Right atrium auricular region (tissue), 2 donors: Measurements from ENCODE around the gene MAPK10. TPM values are rescaled to one million over a fixed set of nuclear protein-coding genes. Genes with fewer than 3 reads are reported as not detected.

Experiments used
- DNase-seq: peaks from one replicate; pipeline ENCODE4 v3.0.0-alpha.2; 2019; ENCODE audit warnings: low spot score
- H3K27ac ChIP-seq, 2 donors: fragments of 200-600 bp; sonication (generic); 1 replicate in 1 of 2; 2 replicates in 1 of 2; pipeline ENCODE4 v1.5.1; 2016 to 2019
- H3K27me3 ChIP-seq, 2 donors: fragments of 200-600 bp; sonication (generic); one replicate each; pipeline versions ENCODE4 v1.5.1 to v1.6.0; 2017 to 2019
- H3K36me3 ChIP-seq: fragments of 200-600 bp; sonication (generic); one replicate; pipeline ENCODE4 v1.5.1; 2016
- H3K4me1 ChIP-seq, 2 donors: fragments of 200-600 bp; sonication (generic); one replicate each; pipeline versions ENCODE4 v1.5.1 to v1.6.0; 2017 to 2019
- H3K4me3 ChIP-seq, 2 donors: fragments of 200-600 bp; sonication (generic); 1 replicate in 1 of 2; 2 replicates in 1 of 2; pipeline ENCODE4 v1.5.1; 2017 to 2019; ENCODE audit warnings: mild to moderate bottlenecking in 1 of 2, moderate library complexity in 1 of 2
- H3K9me3 ChIP-seq, 2 donors: fragments of 200-600 bp; sonication (generic); one replicate each; pipeline ENCODE4 v1.5.1; 2019
- total RNA-seq, 2 donors: library from RNA; depleted of rRNA; stranded (reverse); fragments of >200 nt; gene quantifications; one replicate each; pipeline ENCODE4 v1.1.0, GENCODE V29; 2016
- TF ChIP-seq, protein P1 (sequence below), 2 donors: fragments of 200-600 bp; sonication (generic); IDR thresholded peaks; one replicate each; pipeline ENCODE4 v1.5.1; 2019; ENCODE audit warnings: antibody characterized with exemption in 2 of 2

The MAPK10 gene
- total RNA-seq, 2 donors from 2014 or later: 2.6 to 3.1 TPM

DNA sequence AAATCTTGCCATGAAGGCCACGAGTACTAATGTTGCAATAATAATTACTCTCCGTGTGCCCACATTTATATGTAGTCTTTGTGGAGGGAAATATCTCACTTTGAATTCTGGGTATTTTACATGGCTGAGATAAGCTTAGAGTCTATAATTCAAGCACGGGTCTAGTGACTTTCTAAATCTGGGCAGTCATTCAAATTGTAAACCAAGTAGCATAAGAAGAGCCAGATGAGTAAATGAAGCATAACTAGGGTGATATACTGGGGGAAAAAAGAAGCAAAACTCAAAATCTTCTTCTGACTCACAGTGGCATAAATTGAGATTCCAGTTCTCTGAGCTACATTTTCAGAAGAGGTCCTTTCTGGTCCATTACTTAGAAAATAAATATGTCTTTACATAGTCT lies 53.0 kb downstream of the MAPK10 start:
- H3K36me3 ChIP-seq: no peaks in the 10 kb centered on the region
- H3K27me3 ChIP-seq: no peaks in the 10 kb centered on the region
- DNase-seq: no peak
- H3K9me3 ChIP-seq: no peaks in the 10 kb centered on the region
- no peaks in the 10 kb centered on the region for H3K4me1 ChIP-seq
- TF ChIP-seq, protein P1, sequence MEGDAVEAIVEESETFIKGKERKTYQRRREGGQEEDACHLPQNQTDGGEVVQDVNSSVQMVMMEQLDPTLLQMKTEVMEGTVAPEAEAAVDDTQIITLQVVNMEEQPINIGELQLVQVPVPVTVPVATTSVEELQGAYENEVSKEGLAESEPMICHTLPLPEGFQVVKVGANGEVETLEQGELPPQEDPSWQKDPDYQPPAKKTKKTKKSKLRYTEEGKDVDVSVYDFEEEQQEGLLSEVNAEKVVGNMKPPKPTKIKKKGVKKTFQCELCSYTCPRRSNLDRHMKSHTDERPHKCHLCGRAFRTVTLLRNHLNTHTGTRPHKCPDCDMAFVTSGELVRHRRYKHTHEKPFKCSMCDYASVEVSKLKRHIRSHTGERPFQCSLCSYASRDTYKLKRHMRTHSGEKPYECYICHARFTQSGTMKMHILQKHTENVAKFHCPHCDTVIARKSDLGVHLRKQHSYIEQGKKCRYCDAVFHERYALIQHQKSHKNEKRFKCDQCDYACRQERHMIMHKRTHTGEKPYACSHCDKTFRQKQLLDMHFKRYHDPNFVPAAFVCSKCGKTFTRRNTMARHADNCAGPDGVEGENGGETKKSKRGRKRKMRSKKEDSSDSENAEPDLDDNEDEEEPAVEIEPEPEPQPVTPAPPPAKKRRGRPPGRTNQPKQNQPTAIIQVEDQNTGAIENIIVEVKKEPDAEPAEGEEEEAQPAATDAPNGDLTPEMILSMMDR (IDR thresholded peaks at IDR 0.05): no peak
- H3K4me3 ChIP-seq: no peak overlapping the region
- H3K27ac ChIP-seq: no peak overlapping the region

DNA sequence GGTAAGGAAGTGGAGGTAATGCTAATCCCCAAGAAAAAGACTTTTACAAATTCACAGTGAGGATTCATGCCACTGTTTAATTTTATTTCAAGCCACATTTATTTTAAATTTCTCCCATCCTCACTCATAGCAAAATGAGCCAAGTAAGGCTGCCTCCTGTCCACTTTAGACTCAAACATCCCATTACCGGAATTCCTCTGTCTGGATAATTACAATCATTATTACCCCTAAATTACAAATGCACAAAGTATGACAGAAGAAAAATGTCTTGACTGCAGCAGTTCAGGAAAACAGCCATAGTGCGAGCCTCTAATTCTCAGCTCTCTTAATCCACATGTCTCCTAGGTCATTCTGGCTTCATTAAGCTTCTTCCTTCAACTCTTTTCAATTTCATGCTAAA lies 57.0 kb downstream of the MAPK10 start:
- Histone ChIP-seq H3K27me3 (no peaks in the 10 kb centered on the region), H3K4me3 (no peak overlapping the region), H3K36me3 (no peaks in the 10 kb centered on the region), H3K27ac (no peak overlapping the region), H3K4me1 (no peaks in the 10 kb centered on the region), H3K9me3 (no peaks in the 10 kb centered on the region)
- TF ChIP-seq, protein P1 (IDR thresholded peaks at IDR 0.05): no peak
- no peak for DNase-seq

DNA sequence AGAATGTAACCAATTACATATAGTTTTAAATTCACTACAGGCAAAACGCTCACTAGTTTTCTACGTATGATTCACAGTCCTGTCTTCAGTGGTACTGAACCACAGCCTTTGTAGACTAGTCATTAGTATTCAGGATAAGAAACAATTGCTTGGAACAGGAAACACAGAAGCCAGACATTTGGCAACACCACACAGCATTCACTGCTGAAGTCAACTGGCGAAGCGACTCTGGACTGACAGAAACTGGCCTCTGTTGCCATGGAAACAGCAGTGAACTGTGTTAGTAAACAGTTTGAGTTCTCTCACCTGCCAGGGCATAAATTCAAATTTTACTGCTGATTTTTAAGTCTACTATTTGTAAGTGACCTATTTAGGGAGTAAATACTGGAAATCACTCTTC lies 57.6 kb downstream of the MAPK10 start:
- no peaks in the 10 kb centered on the region for H3K9me3 ChIP-seq
- no peak overlapping the region for H3K4me3 ChIP-seq
- TF ChIP-seq, protein P1 (IDR thresholded peaks at IDR 0.05): no peak
- H3K27me3 ChIP-seq: no peaks in the 10 kb centered on the region
- H3K27ac ChIP-seq: peak overlapping the region in 1 of 2 donors; percentile 53
- no peaks in the 10 kb centered on the region for H3K4me1 ChIP-seq
- DNase-seq: peak; percentile 76
- no peaks in the 10 kb centered on the region for H3K36me3 ChIP-seq

DNA sequence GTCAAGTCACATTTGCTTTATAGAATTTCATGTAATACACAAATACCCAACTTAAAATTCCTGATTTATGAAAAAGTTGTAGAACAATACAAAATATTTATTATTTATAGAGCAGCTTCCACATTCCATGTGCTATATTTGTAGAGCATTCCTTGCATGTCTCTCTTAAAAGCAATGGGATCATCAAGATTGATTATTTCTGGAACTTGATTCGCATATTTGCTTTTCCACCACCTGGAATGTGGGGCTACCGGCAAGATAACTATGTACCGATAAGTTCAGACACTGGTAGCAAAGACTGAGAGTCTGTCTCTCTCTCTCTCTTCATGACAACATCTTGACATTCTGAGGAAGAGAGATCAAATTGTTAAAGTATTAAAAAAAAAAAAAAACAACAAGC lies 59.3 kb downstream of the MAPK10 start:
- TF ChIP-seq, protein P1 (IDR thresholded peaks at IDR 0.05): no peak
- no peaks in the 10 kb centered on the region for H3K27me3 ChIP-seq

DNA sequence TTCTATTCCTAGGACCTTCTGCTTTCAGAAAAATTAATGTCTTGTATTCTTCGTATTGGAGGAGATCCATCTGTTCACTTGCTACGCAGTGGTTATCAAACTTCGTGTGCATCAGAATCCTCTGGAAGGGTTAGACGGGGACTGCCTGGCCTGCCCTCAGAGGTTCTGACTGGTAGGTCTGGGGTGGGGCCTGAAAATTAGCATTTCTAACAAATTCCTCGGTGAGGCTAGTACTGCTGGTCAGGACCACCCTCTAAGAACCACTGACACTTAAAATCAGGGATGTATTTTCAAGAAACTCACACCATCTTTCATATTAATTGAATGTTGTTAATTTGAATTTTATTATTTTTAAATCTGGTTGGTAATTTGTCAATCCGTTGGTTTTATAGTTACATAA lies 63.0 kb downstream of the MAPK10 start:
- no peaks in the 10 kb centered on the region for H3K27me3 ChIP-seq
- DNase-seq: no peak
- no peak overlapping the region for H3K27ac ChIP-seq

More for the DNA sequence above, 59.3 kb downstream of the MAPK10 start:
- H3K4me3 ChIP-seq: no peak overlapping the region
- no peaks in the 10 kb centered on the region for H3K4me1 ChIP-seq
- H3K27ac ChIP-seq: no peak overlapping the region
- no peaks in the 10 kb centered on the region for H3K36me3 ChIP-seq
- H3K9me3 ChIP-seq: no peaks in the 10 kb centered on the region
- no peak for DNase-seq

DNA sequence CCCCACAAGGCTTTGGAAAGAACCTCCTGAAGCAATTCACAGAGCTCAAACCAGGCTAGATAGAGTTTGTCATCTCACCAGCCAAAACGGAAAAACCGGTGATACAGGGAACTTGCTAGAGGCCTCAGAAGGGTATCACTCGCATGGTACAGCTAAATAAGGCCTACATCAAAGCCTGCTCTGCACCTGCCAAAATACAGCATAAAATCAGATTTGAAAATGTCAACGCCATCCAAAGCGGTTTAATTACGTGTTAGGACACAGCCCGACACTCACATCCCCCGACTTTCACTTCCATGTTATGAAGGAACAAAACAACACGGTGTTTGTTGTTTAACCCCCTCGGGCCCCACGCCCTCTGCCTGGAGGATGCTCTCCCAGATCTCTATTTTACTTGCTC lies 65.0 kb downstream of the MAPK10 start:
- Histone ChIP-seq H3K27ac (no peak overlapping the region), H3K36me3 (no peaks in the 10 kb centered on the region), H3K4me3 (no peak overlapping the region), H3K27me3 (no peaks in the 10 kb centered on the region), H3K4me1 (no peaks in the 10 kb centered on the region), H3K9me3 (no peaks in the 10 kb centered on the region)
- DNase-seq: no peak
- TF ChIP-seq, protein P1 (IDR thresholded peaks at IDR 0.05): no peak

More for the DNA sequence above, 63.0 kb downstream of the MAPK10 start:
- Histone ChIP-seq H3K4me1 (no peaks in the 10 kb centered on the region), H3K9me3 (no peaks in the 10 kb centered on the region), H3K4me3 (no peak overlapping the region), H3K36me3 (no peaks in the 10 kb centered on the region)
- TF ChIP-seq, protein P1 (IDR thresholded peaks at IDR 0.05): no peak
